Myocyte (in vitro differentiated cells): ENCODE results near the gene PRICKLE4. TPM values are rescaled to one million over a fixed set of nuclear protein-coding genes. Genes with fewer than 3 reads are reported as not detected.

Experiments
- DNase-seq: peaks from one replicate; pipeline ENCODE4 v3.0.0-alpha.2; 2012; ENCODE audit warnings: low read depth
- polyA plus RNA-seq: library from polyadenylated mRNA; unstranded; fragments of >200 nt; gene quantifications from one replicate; pipeline ENCODE4 v1.2.1, GENCODE V29; 2012; ENCODE audit warnings: missing spikeins
- total RNA-seq: library from RNA; depleted of rRNA; stranded (reverse); fragments of >200 nt; gene quantifications from 2 replicates; pipeline ENCODE4 v1.2.3, GENCODE V29; 2014

PRICKLE4 gene
- total RNA-seq: 1.3 and 3.5 TPM in 2 replicates
- 1.2 TPM for polyA plus RNA-seq

- DNase-seq: peak; percentile 38
Measured at GRCh38 chr6:41780551-41781365, at the start of gene PRICKLE4. Gene PRICKLE4 (plus strand): TSS chr6:41780782. CDS start chr6:41783474, 2,692 bp downstream.

- no peak for DNase-seq
Measured at GRCh38 chr6:41731561-41732086, 49.0 kb upstream of the PRICKLE4 start.

- DNase-seq: no peak
Measured at GRCh38 chr6:41732149-41732548, 48.4 kb upstream of the PRICKLE4 start.

GRCh38 chr6:41732591-41733359 is 47.8 kb upstream of the PRICKLE4 start:
- DNase-seq: no peak

GRCh38 chr6:41733360-41733706 is 47.2 kb upstream of the PRICKLE4 start:
- DNase-seq: no peak

- DNase-seq: peak; percentile 81
Measured at GRCh38 chr6:41733707-41734665, 46.6 kb upstream of the PRICKLE4 start.

GRCh38 chr6:41734666-41735426 is 45.7 kb upstream of the PRICKLE4 start:
- peak; percentile 71 for DNase-seq

GRCh38 chr6:41735427-41736185 is 45.0 kb upstream of the PRICKLE4 start, which contains the start of gene TFEB:
Gene TFEB (minus strand): TSS chr6:41735608. CDS start chr6:41691213, 44,395 bp downstream.
- DNase-seq: peak; percentile 90

- no peak for DNase-seq
Measured at GRCh38 chr6:41736186-41736733, 44.3 kb upstream of the PRICKLE4 start.

- DNase-seq: no peak
Measured at GRCh38 chr6:41736800-41737555, 43.6 kb upstream of the PRICKLE4 start.

- DNase-seq: no peak
Measured at GRCh38 chr6:41737591-41738130, 42.9 kb upstream of the PRICKLE4 start.

- DNase-seq: no peak
Measured at GRCh38 chr6:41739041-41739440, 41.5 kb upstream of the PRICKLE4 start.

- DNase-seq: no peak
Measured at GRCh38 chr6:41740366-41741162, 40.0 kb upstream of the PRICKLE4 start.

GRCh38 chr6:41741625-41742490 is 38.7 kb upstream of the PRICKLE4 start:
- peak; percentile 73 for DNase-seq

- DNase-seq: no peak
Measured at GRCh38 chr6:41743406-41744235, 37.0 kb upstream of the PRICKLE4 start.
